ENCODE data around the gene PRPSAP1. TPM values are rescaled to one million over a fixed set of nuclear protein-coding genes. Genes with fewer than 3 reads are reported as not detected.

PRPSAP1 gene
- total RNA-seq, 1 experiment from 2014 or later: 77.5 TPM

DNA sequence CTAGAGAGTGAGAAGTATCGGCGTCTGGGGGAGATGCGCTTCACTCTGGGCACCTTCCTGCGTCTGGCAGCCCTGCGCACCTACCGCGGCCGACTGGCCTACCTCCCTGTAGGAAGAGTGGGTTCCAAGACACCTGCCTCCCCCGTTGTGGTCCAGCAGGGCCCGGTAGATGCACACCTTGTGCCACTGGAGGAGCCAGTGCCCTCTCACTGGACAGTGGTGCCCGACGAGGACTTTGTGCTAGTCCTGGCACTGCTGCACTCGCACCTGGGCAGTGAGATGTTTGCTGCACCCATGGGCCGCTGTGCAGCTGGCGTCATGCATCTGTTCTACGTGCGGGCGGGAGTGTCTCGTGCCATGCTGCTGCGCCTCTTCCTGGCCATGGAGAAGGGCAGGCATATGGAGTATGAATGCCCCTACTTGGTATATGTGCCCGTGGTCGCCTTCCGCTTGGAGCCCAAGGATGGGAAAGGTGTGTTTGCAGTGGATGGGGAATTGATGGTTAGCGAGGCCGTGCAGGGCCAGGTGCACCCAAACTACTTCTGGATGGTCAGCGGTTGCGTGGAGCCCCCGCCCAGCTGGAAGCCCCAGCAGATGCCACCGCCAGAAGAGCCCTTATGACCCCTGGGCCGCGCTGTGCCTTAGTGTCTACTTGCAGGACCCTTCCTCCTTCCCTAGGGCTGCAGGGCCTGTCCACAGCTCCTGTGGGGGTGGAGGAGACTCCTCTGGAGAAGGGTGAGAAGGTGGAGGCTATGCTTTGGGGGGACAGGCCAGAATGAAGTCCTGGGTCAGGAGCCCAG, 33.5 kb upstream of the PRPSAP1 start:
- Histone ChIP-seq H3K36me3 (ENCODE audit: insufficient read depth, low read length, poor library complexity, severe bottlenecking) (peaks cover 10% of the 10 kb centered on the region), H3K27me3 (replicated peaks; ENCODE audit: insufficient read depth, low read depth, low read length, poor library complexity) (peaks cover 19% of the 10 kb centered on the region), H3K9me3 (ENCODE audit: low read depth, low read length, poor library complexity, severe bottlenecking) (no peaks in the 10 kb centered on the region), H3K27ac (ENCODE audit: low read depth, low read length, poor library complexity, severe bottlenecking) (no peak overlapping the region), H3K4me1 (ENCODE audit: insufficient read depth, low read length, poor library complexity, severe bottlenecking) (peaks cover 24% of the 10 kb centered on the region), H3K4me3 (ENCODE audit: low read depth, low read length, poor library complexity, severe bottlenecking) (no peak overlapping the region)
- TF ChIP-seq EZH2 (IDR thresholded peaks at IDR 0.05; ENCODE audit: borderline replicate concordance, low read depth, low read length, poor library complexity, severe bottlenecking): no peak
- TF ChIP-seq, protein P1, sequence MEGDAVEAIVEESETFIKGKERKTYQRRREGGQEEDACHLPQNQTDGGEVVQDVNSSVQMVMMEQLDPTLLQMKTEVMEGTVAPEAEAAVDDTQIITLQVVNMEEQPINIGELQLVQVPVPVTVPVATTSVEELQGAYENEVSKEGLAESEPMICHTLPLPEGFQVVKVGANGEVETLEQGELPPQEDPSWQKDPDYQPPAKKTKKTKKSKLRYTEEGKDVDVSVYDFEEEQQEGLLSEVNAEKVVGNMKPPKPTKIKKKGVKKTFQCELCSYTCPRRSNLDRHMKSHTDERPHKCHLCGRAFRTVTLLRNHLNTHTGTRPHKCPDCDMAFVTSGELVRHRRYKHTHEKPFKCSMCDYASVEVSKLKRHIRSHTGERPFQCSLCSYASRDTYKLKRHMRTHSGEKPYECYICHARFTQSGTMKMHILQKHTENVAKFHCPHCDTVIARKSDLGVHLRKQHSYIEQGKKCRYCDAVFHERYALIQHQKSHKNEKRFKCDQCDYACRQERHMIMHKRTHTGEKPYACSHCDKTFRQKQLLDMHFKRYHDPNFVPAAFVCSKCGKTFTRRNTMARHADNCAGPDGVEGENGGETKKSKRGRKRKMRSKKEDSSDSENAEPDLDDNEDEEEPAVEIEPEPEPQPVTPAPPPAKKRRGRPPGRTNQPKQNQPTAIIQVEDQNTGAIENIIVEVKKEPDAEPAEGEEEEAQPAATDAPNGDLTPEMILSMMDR (conservative IDR thresholded peaks at IDR 0.05; ENCODE audit: low read depth, low read length): no peak
- no TSS peak for BruUV-seq (replicated peaks)
- POLR2A ChIA-PET (ENCODE audit: low non-redundant PET): no interaction called here
- intact Hi-C loops (cut with micrococcal nuclease; ENCODE audit: unreplicated experiment): loop anchor here (5.0 kb wide), 1 partner anchor 85 kb away; no protein-coding TSS in a partner anchor
- CTCF ChIA-PET: no interaction called here
- DNase-seq (ENCODE audit: low spot score): no peak

DNA sequence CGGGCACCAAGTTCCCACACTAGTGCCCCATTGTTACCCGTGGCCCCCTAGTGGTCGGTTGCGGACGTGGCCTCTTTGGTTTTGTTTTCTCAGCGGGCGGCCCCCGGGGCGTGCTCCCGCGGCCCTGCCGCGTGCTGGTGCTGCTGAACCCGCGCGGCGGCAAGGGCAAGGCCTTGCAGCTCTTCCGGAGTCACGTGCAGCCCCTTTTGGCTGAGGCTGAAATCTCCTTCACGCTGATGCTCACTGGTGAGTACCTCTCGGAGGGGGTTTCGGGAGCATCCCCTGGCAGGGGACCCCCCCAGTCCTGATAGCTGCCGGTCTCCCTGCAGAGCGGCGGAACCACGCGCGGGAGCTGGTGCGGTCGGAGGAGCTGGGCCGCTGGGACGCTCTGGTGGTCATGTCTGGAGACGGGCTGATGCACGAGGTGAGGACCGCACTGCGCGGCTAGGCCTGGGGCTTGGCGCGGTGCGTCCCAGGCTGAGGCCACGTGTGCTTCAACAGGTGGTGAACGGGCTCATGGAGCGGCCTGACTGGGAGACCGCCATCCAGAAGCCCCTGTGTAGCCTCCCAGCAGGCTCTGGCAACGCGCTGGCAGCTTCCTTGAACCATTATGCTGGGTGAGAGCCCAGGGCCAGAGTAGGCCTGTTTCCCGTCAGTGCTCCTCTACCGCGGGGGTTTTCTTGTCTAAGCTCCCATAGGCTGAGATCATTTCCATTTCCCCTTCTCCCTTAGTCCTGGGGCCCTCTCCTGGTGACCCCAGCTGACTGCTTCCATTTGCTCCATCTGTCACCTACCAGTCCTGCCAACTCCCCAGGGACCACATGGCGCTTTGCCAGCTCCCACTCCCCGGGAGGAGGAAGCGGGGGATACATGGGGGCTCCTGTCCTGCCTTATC, 32.4 kb upstream of the PRPSAP1 start:
- Histone ChIP-seq H3K4me1 (ENCODE audit: insufficient read depth, low read length, poor library complexity, severe bottlenecking) (peaks cover 24% of the 10 kb centered on the region), H3K36me3 (ENCODE audit: insufficient read depth, low read length, poor library complexity, severe bottlenecking) (peaks cover 3% of the 10 kb centered on the region), H3K9me3 (ENCODE audit: low read depth, low read length, poor library complexity, severe bottlenecking) (no peaks in the 10 kb centered on the region), H3K4me3 (ENCODE audit: low read depth, low read length, poor library complexity, severe bottlenecking) (peak overlapping the region; percentile 48), H3K27me3 (replicated peaks; ENCODE audit: insufficient read depth, low read depth, low read length, poor library complexity) (peaks cover 19% of the 10 kb centered on the region), H3K27ac (ENCODE audit: low read depth, low read length, poor library complexity, severe bottlenecking) (no peak overlapping the region)
- CTCF ChIA-PET: interaction anchor here (0.6 to 1.0 kb wide), 2 partner anchors 8 to 13 kb away, joined by 6 read pairs; no protein-coding TSS in a partner anchor
- no TSS peak for BruUV-seq (replicated peaks)
- TF ChIP-seq, protein P1 (conservative IDR thresholded peaks at IDR 0.05; ENCODE audit: low read depth, low read length): peak; percentile 86
- TF ChIP-seq EZH2 (IDR thresholded peaks at IDR 0.05; ENCODE audit: borderline replicate concordance, low read depth, low read length, poor library complexity, severe bottlenecking): no peak
- intact Hi-C loops (cut with micrococcal nuclease; ENCODE audit: unreplicated experiment): loop anchor here (5.0 kb wide), 1 partner anchor 84 kb away; no protein-coding TSS in a partner anchor
- peak; percentile 82 for DNase-seq (ENCODE audit: low spot score)
- POLR2A ChIA-PET (ENCODE audit: low non-redundant PET): no interaction called here
